GM21717 (cell line): ENCODE data around the gene ALCAM.

Experiments used
- ATAC-seq: cut with Tn5 transposase; IDR thresholded peaks from one replicate; pipeline ENCODE4 v1.9.1; 2021; ENCODE audit warnings: mild to moderate bottlenecking, moderate library complexity; ENCODE audit not compliant: unreplicated experiment

Gene ALCAM

GRCh38 chr3:105614288-105615030 is 247.8 kb downstream of the ALCAM start:
- no peak for ATAC-seq

GRCh38 chr3:105615814-105616213 is 249.1 kb downstream of the ALCAM start:
- ATAC-seq: no peak

GRCh38 chr3:105616374-105617121 is 249.8 kb downstream of the ALCAM start:
- ATAC-seq: no peak

GRCh38 chr3:105618556-105618955 is 251.8 kb downstream of the ALCAM start:
- no peak for ATAC-seq

- ATAC-seq: no peak
Observed at GRCh38 chr3:105619651-105620050, 252.9 kb downstream of the ALCAM start.

GRCh38 chr3:105620236-105620635 is 253.5 kb downstream of the ALCAM start:
- ATAC-seq: no peak

- no peak for ATAC-seq
Observed at GRCh38 chr3:105622169-105622568, 255.5 kb downstream of the ALCAM start.
